Activated B cell treated with CpG ODN at 0.5 μM for 24 hours (primary cell): ENCODE measurements around the gene KRT23. TPM values are rescaled to one million over a fixed set of nuclear protein-coding genes. Genes with fewer than 3 reads are reported as not detected.

Experiments used
- ATAC-seq: fragments of 200-7000 bp; cut with Tn5 transposase; one replicate; pipeline ENCODE4 v1.10.0; 2021; ENCODE audit warnings: low read depth, mild to moderate bottlenecking, moderate library complexity
- CTCF ChIA-PET: fragments of 350-600 bp; sonication (Branson Sonifier 250); formaldehyde crosslinking; loops from one replicate; lab custom pipeline; 2021; ENCODE audit warnings: antibody characterized with exemption; lab: Charles Lee
- POLR2A ChIA-PET: fragments of 350-600 bp; sonication (Branson Sonifier 250); formaldehyde crosslinking; loops from one replicate; lab custom pipeline; 2021; ENCODE audit warnings: antibody characterized with exemption; lab: Charles Lee
- DNase-seq: peaks from one replicate; pipeline ENCODE4 v3.0.0; 2022
- H3K27ac Mint-ChIP-seq: one replicate; pipeline ENCODE4 v1.8.0; 2020; ENCODE audit warnings: mixed read lengths
- H3K27me3 Mint-ChIP-seq: one replicate; pipeline ENCODE4 v1.8.0; 2021; ENCODE audit warnings: mixed read lengths
- H3K36me3 Mint-ChIP-seq: one replicate; pipeline ENCODE4 v1.8.0; 2021; ENCODE audit warnings: low read depth, mixed read lengths
- H3K4me1 Mint-ChIP-seq: one replicate; pipeline ENCODE4 v1.8.0; 2021; ENCODE audit warnings: mixed read lengths
- H3K4me3 Mint-ChIP-seq: one replicate; pipeline ENCODE4 v1.8.0; 2020; ENCODE audit warnings: mild to moderate bottlenecking, mixed read lengths
- H3K9me3 Mint-ChIP-seq: one replicate; pipeline ENCODE4 v1.8.0; 2020; ENCODE audit warnings: mixed read lengths
- intact Hi-C: fragments of 100-400 bp; cut with micrococcal nuclease; formaldehyde crosslinking; loops from one replicate; pipeline ENCODE4 v1.15.1; 2024
- total RNA-seq: library from RNA; stranded (reverse); gene quantifications from 2 replicates; pipeline ENCODE4 v1.2.3, GENCODE V29; 2022
- TF ChIP-seq, protein P1 (sequence below): fragments of 200-600 bp; IDR thresholded peaks from one replicate; pipeline ENCODE4 v1.8.0; 2022; ENCODE audit warnings: antibody characterized with exemption, mild to moderate bottlenecking

Gene KRT23
- total RNA-seq, 1 donor from 2014 or later: not detected

DNA sequence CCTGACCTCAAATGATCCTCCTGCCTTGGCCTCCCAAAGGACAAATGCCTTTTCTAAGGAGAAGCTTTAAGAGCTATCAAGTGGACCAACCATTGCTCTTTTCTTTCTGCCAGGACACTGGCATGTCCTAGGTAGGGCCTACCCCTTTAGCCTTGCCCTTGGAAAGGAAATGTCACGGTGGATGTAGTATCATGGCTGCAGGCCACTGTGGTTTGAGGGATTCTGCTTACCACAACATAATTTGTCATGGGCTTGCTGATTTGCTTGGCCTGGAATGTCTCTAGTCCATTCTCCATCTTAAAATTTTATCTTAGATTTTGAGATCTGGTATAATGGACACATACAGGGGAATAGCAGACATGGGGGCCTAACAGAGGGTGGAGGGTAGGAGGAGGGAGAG lies 58.4 kb downstream of the KRT23 start:
- intact Hi-C loops: no loop called here
- TF ChIP-seq, protein P1, sequence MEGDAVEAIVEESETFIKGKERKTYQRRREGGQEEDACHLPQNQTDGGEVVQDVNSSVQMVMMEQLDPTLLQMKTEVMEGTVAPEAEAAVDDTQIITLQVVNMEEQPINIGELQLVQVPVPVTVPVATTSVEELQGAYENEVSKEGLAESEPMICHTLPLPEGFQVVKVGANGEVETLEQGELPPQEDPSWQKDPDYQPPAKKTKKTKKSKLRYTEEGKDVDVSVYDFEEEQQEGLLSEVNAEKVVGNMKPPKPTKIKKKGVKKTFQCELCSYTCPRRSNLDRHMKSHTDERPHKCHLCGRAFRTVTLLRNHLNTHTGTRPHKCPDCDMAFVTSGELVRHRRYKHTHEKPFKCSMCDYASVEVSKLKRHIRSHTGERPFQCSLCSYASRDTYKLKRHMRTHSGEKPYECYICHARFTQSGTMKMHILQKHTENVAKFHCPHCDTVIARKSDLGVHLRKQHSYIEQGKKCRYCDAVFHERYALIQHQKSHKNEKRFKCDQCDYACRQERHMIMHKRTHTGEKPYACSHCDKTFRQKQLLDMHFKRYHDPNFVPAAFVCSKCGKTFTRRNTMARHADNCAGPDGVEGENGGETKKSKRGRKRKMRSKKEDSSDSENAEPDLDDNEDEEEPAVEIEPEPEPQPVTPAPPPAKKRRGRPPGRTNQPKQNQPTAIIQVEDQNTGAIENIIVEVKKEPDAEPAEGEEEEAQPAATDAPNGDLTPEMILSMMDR: no peak
- Mint-ChIP-seq H3K9me3 (no peaks in the 10 kb centered on the region), H3K27ac (no peak overlapping the region), H3K27me3 (peaks cover 17% of the 10 kb centered on the region), H3K36me3 (no peaks in the 10 kb centered on the region), H3K4me1 (no peaks in the 10 kb centered on the region), H3K4me3 (no peak overlapping the region)
- ChIA-PET CTCF (no interaction called here), POLR2A (no interaction called here)
- ATAC-seq: no peak
- DNase-seq: no peak

DNA sequence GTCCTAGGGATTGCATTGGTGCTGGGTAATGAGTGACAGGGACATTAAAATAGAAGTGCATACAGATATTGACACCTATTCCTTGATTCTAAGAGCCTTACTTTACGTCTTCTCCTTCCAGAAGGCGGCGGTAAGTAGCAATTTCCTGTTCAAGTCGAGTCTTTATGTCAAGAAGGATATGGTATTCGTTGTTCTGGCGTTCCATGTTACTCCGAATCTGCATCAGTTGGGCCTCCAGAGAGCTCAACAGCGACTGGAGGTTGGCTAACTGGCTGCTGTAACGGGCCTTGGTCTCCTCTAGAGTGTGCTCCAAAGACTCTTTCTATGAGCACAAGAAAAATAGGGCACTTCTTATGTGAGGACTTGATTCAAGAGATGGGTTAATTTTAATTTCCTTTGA lies 59.4 kb downstream of the KRT23 start:
- no peak overlapping the region for H3K4me3 Mint-ChIP-seq
- TF ChIP-seq, protein P1: no peak
- POLR2A ChIA-PET: no interaction called here
- no peaks in the 10 kb centered on the region for H3K36me3 Mint-ChIP-seq
- CTCF ChIA-PET: no interaction called here
- peaks cover 18% of the 10 kb centered on the region for H3K27me3 Mint-ChIP-seq
- no peak for ATAC-seq
- intact Hi-C loops: no loop called here
- no peak overlapping the region for H3K27ac Mint-ChIP-seq
- H3K9me3 Mint-ChIP-seq: no peaks in the 10 kb centered on the region
- no peaks in the 10 kb centered on the region for H3K4me1 Mint-ChIP-seq
- DNase-seq: no peak

DNA sequence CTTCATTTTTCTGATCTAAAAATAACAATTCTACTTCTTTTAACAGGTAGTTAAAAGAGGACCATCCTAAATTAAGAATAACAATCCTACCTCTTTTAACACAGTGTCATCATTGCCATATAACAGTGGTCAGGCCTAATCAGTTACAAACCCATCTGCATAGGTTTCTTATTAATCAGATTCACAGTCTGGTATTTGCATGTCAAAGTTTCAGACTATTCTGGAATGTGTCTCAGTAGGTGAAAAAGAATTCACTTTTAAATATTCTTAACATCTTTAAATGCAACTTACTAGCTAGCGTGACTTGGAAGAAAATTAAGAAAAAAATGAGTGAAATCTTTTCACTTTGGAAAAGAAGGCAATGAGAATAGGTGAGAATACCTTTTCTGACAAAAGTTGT lies 63.6 kb downstream of the KRT23 start:
- Mint-ChIP-seq H3K4me1 (no peaks in the 10 kb centered on the region), H3K4me3 (no peak overlapping the region), H3K36me3 (no peaks in the 10 kb centered on the region), H3K27ac (no peak overlapping the region), H3K27me3 (peaks cover 31% of the 10 kb centered on the region), H3K9me3 (no peaks in the 10 kb centered on the region)
- intact Hi-C loops: no loop called here
- TF ChIP-seq, protein P1: no peak
- ChIA-PET POLR2A (no interaction called here), CTCF (no interaction called here)
- DNase-seq (no peak), ATAC-seq (no peak)

DNA sequence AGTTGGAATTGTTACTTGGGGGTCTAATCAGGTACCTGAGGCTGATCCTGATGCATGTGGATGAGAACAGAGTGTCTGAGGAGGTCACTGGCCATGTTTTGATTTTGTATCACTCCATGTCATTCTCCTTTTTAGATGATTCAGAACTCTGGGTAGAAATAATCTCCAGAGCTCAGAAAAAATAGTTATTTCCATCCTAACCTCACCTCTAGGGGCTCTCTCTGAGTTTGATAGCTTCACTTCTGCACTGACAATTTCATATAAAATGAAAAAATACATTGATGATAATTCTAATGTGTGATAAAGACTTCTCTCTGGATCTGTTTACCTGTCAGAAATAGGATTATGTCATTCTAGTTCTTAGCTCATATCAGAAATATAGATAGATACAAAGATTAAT lies 64.2 kb downstream of the KRT23 start:
- TF ChIP-seq, protein P1: no peak
- ChIA-PET CTCF (no interaction called here), POLR2A (no interaction called here)
- no peak overlapping the region for H3K27ac Mint-ChIP-seq
- H3K4me3 Mint-ChIP-seq: no peak overlapping the region
- H3K4me1 Mint-ChIP-seq: no peaks in the 10 kb centered on the region
- H3K36me3 Mint-ChIP-seq: no peaks in the 10 kb centered on the region
- H3K27me3 Mint-ChIP-seq: peaks cover 31% of the 10 kb centered on the region
- intact Hi-C loops: no loop called here
- ATAC-seq: no peak
- no peak for DNase-seq
- no peaks in the 10 kb centered on the region for H3K9me3 Mint-ChIP-seq

Other genes starting within 250 kb of the KRT23 start
- gene KRT24, start 233.9 kb downstream of the KRT23 start, total RNA-seq: not detected in 2 replicates
- not detected in 2 replicates for gene KRT25, start 182.3 kb downstream of the KRT23 start, total RNA-seq
- not detected in 2 replicates for gene KRT26, start 165.4 kb downstream of the KRT23 start, total RNA-seq
- not detected in 2 replicates for gene KRT27, start 155.1 kb downstream of the KRT23 start, total RNA-seq
- not detected in 2 replicates for gene KRT28, start 137.7 kb downstream of the KRT23 start, total RNA-seq
- gene KRT10, start 115.0 kb downstream of the KRT23 start, total RNA-seq: 40.7 and 46.7 TPM in 2 replicates
- not detected in 2 replicates for gene KRT12, start 70.4 kb downstream of the KRT23 start, total RNA-seq
- gene KRT20, start 52.4 kb downstream of the KRT23 start, total RNA-seq: not detected in 2 replicates
- gene KRT39, start 29.3 kb upstream of the KRT23 start, total RNA-seq: not detected in 2 replicates
- not detected in 2 replicates for gene KRT40, start 46.7 kb upstream of the KRT23 start, total RNA-seq
- not detected in 2 replicates for gene KRTAP3-3, start 56.5 kb upstream of the KRT23 start, total RNA-seq
- gene KRTAP3-2, start 62.3 kb upstream of the KRT23 start, total RNA-seq: not detected in 2 replicates
- gene KRTAP3-1, start 71.5 kb upstream of the KRT23 start, total RNA-seq: not detected in 2 replicates
- gene KRTAP1-5, start 89.6 kb upstream of the KRT23 start, total RNA-seq: not detected in 2 replicates
- gene KRTAP1-4, start 92.5 kb upstream of the KRT23 start, total RNA-seq: not detected in 2 replicates
- not detected in 2 replicates for gene KRTAP1-3, start 97.2 kb upstream of the KRT23 start, total RNA-seq
- not detected in 2 replicates for gene KRTAP1-1, start 103.8 kb upstream of the KRT23 start, total RNA-seq
- gene KRTAP2-1, start 109.7 kb upstream of the KRT23 start, total RNA-seq: not detected in 2 replicates
- gene KRTAP2-2, start 117.6 kb upstream of the KRT23 start, total RNA-seq: not detected in 2 replicates
- not detected in 2 replicates for gene KRTAP2-3, start 122.5 kb upstream of the KRT23 start, total RNA-seq
- gene KRTAP2-4, start 128.2 kb upstream of the KRT23 start, total RNA-seq: not detected in 2 replicates
- not detected in 2 replicates for gene KRTAP4-7, start 146.5 kb upstream of the KRT23 start, total RNA-seq
- gene KRTAP4-8, start 160.5 kb upstream of the KRT23 start, total RNA-seq: not detected in 2 replicates
- not detected in 2 replicates for gene KRTAP4-16, start 164.6 kb upstream of the KRT23 start, total RNA-seq
- gene KRTAP4-9, start 167.7 kb upstream of the KRT23 start, total RNA-seq: not detected in 2 replicates
- not detected in 2 replicates for gene KRTAP4-11, start 180.7 kb upstream of the KRT23 start, total RNA-seq
- not detected in 2 replicates for gene KRTAP4-12, start 186.5 kb upstream of the KRT23 start, total RNA-seq
- not detected in 2 replicates for gene KRTAP4-6, start 202.9 kb upstream of the KRT23 start, total RNA-seq
- gene KRTAP4-5, start 212.2 kb upstream of the KRT23 start, total RNA-seq: not detected in 2 replicates
- not detected in 2 replicates for gene KRTAP4-4, start 223.1 kb upstream of the KRT23 start, total RNA-seq
- gene KRTAP4-3, start 230.6 kb upstream of the KRT23 start, total RNA-seq: not detected in 2 replicates
- not detected in 2 replicates for gene KRTAP4-2, start 240.6 kb upstream of the KRT23 start, total RNA-seq
- not detected in 2 replicates for gene KRTAP4-1, start 247.3 kb upstream of the KRT23 start, total RNA-seq